H1 (cell line): Measurements from ENCODE around the gene RGS6. TPM values are rescaled to one million over a fixed set of nuclear protein-coding genes. Genes with fewer than 3 reads are reported as not detected.

Experiments used
- CBX8 ChIP-seq: fragments of 300-800, 300-1000 bp; sonication (generic); IDR thresholded peaks from 2 replicates; pipeline ENCODE4 v1.7.1; 2016; ENCODE audit warnings: low read depth, low read length, borderline replicate concordance
- CHD1 ChIP-seq: IDR thresholded peaks from 2 replicates; pipeline ENCODE4 v1.6.1; 2012; ENCODE audit warnings: low read depth, low read length, improper control_type of control experiment
- KDM4A ChIP-seq: IDR thresholded peaks from one replicate; pipeline ENCODE4 v1.7.1; 2012; ENCODE audit warnings: low read depth, mild to moderate bottlenecking, moderate library complexity, low read length, inconsistent platforms; ENCODE audit not compliant: severe bottlenecking
- KDM5A ChIP-seq: fragments of 200-600 bp; IDR thresholded peaks from 2 replicates; pipeline ENCODE4 v1.7.1; 2012; ENCODE audit warnings: mild to moderate bottlenecking, low read length, inconsistent platforms, mixed read lengths
- MAFK ChIP-seq: IDR thresholded peaks from 2 replicates; pipeline ENCODE4 v1.6.1; 2012; ENCODE audit warnings: low read depth, mild to moderate bottlenecking, improper control_type of control experiment, low read length
- SIN3A ChIP-seq, 2 experiments: IDR thresholded peaks in 1 of 2; conservative IDR thresholded peaks in 1 of 2; 2 replicates each; pipeline ENCODE4 v1.6.1; 2011 to 2012; ENCODE audit warnings: low read length in 2 of 2, improper control_type of control experiment in 1 of 2, low read depth in 1 of 2, mild to moderate bottlenecking in 1 of 2
- USF2 ChIP-seq: IDR thresholded peaks from 2 replicates; pipeline ENCODE4 v1.6.1; 2011; ENCODE audit warnings: low read length, improper control_type of control experiment
- polyA plus RNA-seq, 7 experiments: library from polyadenylated mRNA; depleted of rRNA in 3 of 7; stranded (reverse) in 5 of 7; unstranded in 2 of 7; fragments of >200 nt in 5 of 7; fragments of 200-250 nt in 2 of 7; gene quantifications; 1 replicate in 5 of 7; 2 replicates in 1 of 7; 4 replicates in 1 of 7; pipeline versions ENCODE4 v1.2.1 to v1.2.3, GENCODE V29; 2011 to 2013; ENCODE audit warnings: missing spikeins in 2 of 7, mixed read lengths in 2 of 7
- total RNA-seq: library from RNA; stranded (reverse); fragmentation: NEBNext Ultra II Directional; extraction: Animal tissue kit (Norgen Biotek cat#: 25700); gene quantifications from 2 replicates; pipeline ENCODE4 v1.2.1, GENCODE V29; 2021

RGS6 gene
- total and polyA plus RNA-seq, 2 of the 8 experiments (the other 6 are each of a cell fraction or from before 2014, with no cell fraction given): 0.26 to 1.1 TPM

GRCh38 chr14:72183631-72184030 is 251.4 kb downstream of the RGS6 start (continued):
- no peak for TF ChIP-seq MAFK
- no peak for TF ChIP-seq USF2
- TF ChIP-seq KDM4A: no peak
- TF ChIP-seq KDM5A: no peak
- no peak for TF ChIP-seq SIN3A (conservative IDR thresholded peaks at IDR 0.05 in 1 of 2, IDR thresholded peaks at IDR 0.05 in 1 of 2; ENCODE audit: low read depth in 1 of 2, low read length in 2 of 2)
- no peak for TF ChIP-seq CHD1
- TF ChIP-seq CBX8: no peak
